HCT116 (cell line): ENCODE measurements around the gene CUBN. TPM values are rescaled to one million over a fixed set of nuclear protein-coding genes. Genes with fewer than 3 reads are reported as not detected.

Experiments used
- ATAC-seq: fragments of 200-7000 bp; cut with Tn5 transposase; 2 replicates; pipeline ENCODE4 v1.9.1; 2020; ENCODE audit warnings: mild to moderate bottlenecking, moderate library complexity
- BruUV-seq: library from RNA; stranded (reverse); fragments of 400-500 nt; replicated peaks from 2 replicates; lab custom pipeline; 2021; lab: Mats Ljungman, UMichigan
- CTCF ChIA-PET: fragments of 300-600 bp; sonication (Branson Sonifier 250); formaldehyde crosslinking; loops from one replicate; lab custom pipeline; 2021; ENCODE audit warnings: antibody characterized with exemption; lab: Charles Lee
- POLR2A ChIA-PET: fragments of 300-600, 350-600 bp; sonication (Branson Sonifier 250); formaldehyde crosslinking; loops from one replicate; lab custom pipeline; 2021; ENCODE audit warnings: antibody characterized with exemption; lab: Charles Lee
- RAD21 ChIA-PET, 2 experiments: fragments of 300-600 bp; sonication (Branson Sonifier 250); formaldehyde crosslinking; loops; one replicate each; lab custom pipeline; 2023; ENCODE audit warnings: low total read pairs in 2 of 2; ENCODE audit not compliant: uncharacterized antibody in 2 of 2, unreplicated experiment in 2 of 2, low non-redundant PET in 1 of 2; lab: Charles Lee
- DNase-seq: peaks from one replicate; pipeline ENCODE4 v3.0.0-alpha.2; 2010; ENCODE audit warnings: low read depth, low spot score
- H2AFZ ChIP-seq: fragments of 200-600 bp; shearing (Covaris generic), sonication (generic); 2 replicates; pipeline ENCODE4 v1.6.1; 2017; ENCODE audit warnings: low read depth, mixed run types, mixed read lengths, antibody characterized with exemption, low read length; ENCODE audit not compliant: poor library complexity, severe bottlenecking
- H3K27ac ChIP-seq: 2 replicates; pipeline ENCODE4 v1.5.1; 2012; ENCODE audit warnings: low read depth, low read length
- H3K27me3 ChIP-seq: fragments of 200-600 bp; sonication (generic); 2 replicates; pipeline ENCODE4 v1.6.1; 2016; ENCODE audit warnings: mixed run types, low read length, mixed read lengths; ENCODE audit not compliant: insufficient read depth
- H3K36me3 ChIP-seq, 2 experiments: fragments of 200-500 bp in 1 of 2; fragments of 200-600 bp in 1 of 2; sonication (Bioruptor generic) in 1 of 2; sonication (generic) in 1 of 2; 2 replicates each; pipeline versions ENCODE4 v1.5.1 to v1.6.1; 2014 to 2016; ENCODE audit warnings: low read length in 2 of 2, inconsistent platforms in 1 of 2, mixed read lengths in 1 of 2, mixed run types in 1 of 2; ENCODE audit not compliant: insufficient read depth in 2 of 2, control insufficient read depth in 1 of 2
- H3K4me1 ChIP-seq, 2 experiments: fragments of 200-600 bp in 1 of 2; sonication (generic) in 1 of 2; 2 replicates each; pipeline versions ENCODE4 v1.5.1 to v1.6.1; 2012 to 2017; ENCODE audit warnings: low read length in 2 of 2, inconsistent platforms in 1 of 2, mild to moderate bottlenecking in 1 of 2, mixed read lengths in 1 of 2, mixed run types in 1 of 2, moderate library complexity in 1 of 2; ENCODE audit not compliant: insufficient read depth in 2 of 2, control insufficient read depth in 1 of 2
- H3K4me2 ChIP-seq: fragments of 200-600 bp; sonication (generic); 2 replicates; pipeline ENCODE4 v1.6.1; 2017; ENCODE audit warnings: mixed run types, low read length, mixed read lengths
- H3K4me3 ChIP-seq, 2 experiments: fragments of 200-600 bp in 1 of 2; sonication (generic) in 1 of 2; replicated peaks in 1 of 2; 2 replicates each; pipeline ENCODE4 v1.5.1; 2011 to 2016; ENCODE audit warnings: low read length in 2 of 2, control low read depth in 1 of 2, low read depth in 1 of 2, mild to moderate bottlenecking in 1 of 2, mixed read lengths in 1 of 2, mixed run types in 1 of 2
- H3K79me2 ChIP-seq: fragments of 200-600 bp; sonication (generic); 2 replicates; pipeline ENCODE4 v1.6.1; 2017; ENCODE audit warnings: mild to moderate bottlenecking, mixed run types, low read length, moderate library complexity, mixed read lengths; ENCODE audit not compliant: insufficient read depth
- H3K9ac ChIP-seq: fragments of 200-600 bp; sonication (generic); 2 replicates; pipeline ENCODE4 v1.6.1; 2016; ENCODE audit warnings: low read length, mixed read lengths
- H3K9me2 ChIP-seq: fragments of 200-600 bp; sonication (generic), shearing (Covaris generic); 2 replicates; pipeline ENCODE4 v1.6.1; 2017; ENCODE audit warnings: mixed run types, mild to moderate bottlenecking, moderate library complexity; ENCODE audit not compliant: insufficient read depth
- H3K9me3 ChIP-seq, 2 experiments: fragments of 200-500 bp in 1 of 2; fragments of 200-600 bp in 1 of 2; sonication (Bioruptor generic) in 1 of 2; sonication (generic) in 1 of 2; 2 replicates each; pipeline ENCODE4 v1.6.1; 2014 to 2017; ENCODE audit warnings: low read length in 2 of 2, mixed read lengths in 2 of 2, inconsistent platforms in 1 of 2, low read depth in 1 of 2, mild to moderate bottlenecking in 1 of 2, mixed run types in 1 of 2, moderate library complexity in 1 of 2; ENCODE audit not compliant: control insufficient read depth in 1 of 2, insufficient read depth in 1 of 2
- H4K20me1 ChIP-seq: fragments of 200-600 bp; sonication (generic), shearing (Covaris generic); 2 replicates; pipeline ENCODE4 v1.6.1; 2017; ENCODE audit warnings: mixed run types, mild to moderate bottlenecking, moderate library complexity; ENCODE audit not compliant: insufficient read depth
- CBX3 ChIP-seq: IDR thresholded peaks from 2 replicates; pipeline ENCODE4 v1.6.1; 2012; ENCODE audit warnings: low read depth
- CEBPB ChIP-seq: IDR thresholded peaks from 2 replicates; pipeline ENCODE4 v1.6.1; 2012; ENCODE audit warnings: low read depth
- CTCF ChIP-seq, 3 experiments: fragments of 200-600 bp in 1 of 3; sonication (generic) in 1 of 3; IDR thresholded peaks in 2 of 3; conservative IDR thresholded peaks in 1 of 3; 2 replicates each; pipeline ENCODE4 v1.5.1; 2012 to 2017; ENCODE audit warnings: low read depth in 2 of 3, low read length in 2 of 3, antibody characterized with exemption in 1 of 3, borderline replicate concordance in 1 of 3, control low read depth in 1 of 3, mild to moderate bottlenecking in 1 of 3, mixed read lengths in 1 of 3, mixed run types in 1 of 3, moderate library complexity in 1 of 3; ENCODE audit not compliant: insufficient read depth in 1 of 3
- EGR1 ChIP-seq: IDR thresholded peaks from 2 replicates; pipeline ENCODE4 v1.6.1; 2012; ENCODE audit warnings: low read depth
- ELF1 ChIP-seq: IDR thresholded peaks from 2 replicates; pipeline ENCODE4 v1.6.1; 2012; ENCODE audit warnings: low read depth, borderline replicate concordance
- EZH2 ChIP-seq: fragments of 200-600 bp; sonication (generic); IDR thresholded peaks from 2 replicates; pipeline ENCODE4 v1.6.1; 2017; ENCODE audit warnings: antibody characterized with exemption, mixed run types
- EZH2phosphoT487 ChIP-seq: fragments of 200-600 bp; IDR thresholded peaks from 2 replicates; pipeline ENCODE4 v1.6.1; 2018; ENCODE audit warnings: antibody characterized with exemption, borderline replicate concordance
- FOSL1 ChIP-seq: IDR thresholded peaks from 2 replicates; pipeline ENCODE4 v1.6.1; 2012; ENCODE audit warnings: low read depth
- POLR2A ChIP-seq: IDR thresholded peaks from 2 replicates; pipeline ENCODE4 v1.7.0; 2011; ENCODE audit warnings: borderline replicate concordance; ENCODE audit not compliant: insufficient read depth, insufficient read length; ENCODE audit errors: extremely low read depth
- POLR2AphosphoS5 ChIP-seq: IDR thresholded peaks from 2 replicates; pipeline ENCODE4 v1.6.1; 2011; ENCODE audit warnings: mild to moderate bottlenecking, low read depth, low read length, moderate library complexity
- SP1 ChIP-seq: IDR thresholded peaks from 2 replicates; pipeline ENCODE4 v1.6.1; 2012; ENCODE audit warnings: low read depth
- SRF ChIP-seq: IDR thresholded peaks from 2 replicates; pipeline ENCODE4 v1.6.1; 2012; ENCODE audit warnings: low read depth
- TCF7L2 ChIP-seq: IDR thresholded peaks from 2 replicates; pipeline ENCODE4 v1.7.0; 2011; ENCODE audit warnings: borderline replicate concordance, inconsistent platforms; ENCODE audit not compliant: insufficient read depth, insufficient read length; ENCODE audit errors: extremely low read depth
- YY1 ChIP-seq: IDR thresholded peaks from 2 replicates; pipeline ENCODE4 v1.6.1; 2011; ENCODE audit warnings: low read length, low read depth, moderate library complexity, mild to moderate bottlenecking; ENCODE audit not compliant: insufficient replicate concordance; ENCODE audit errors: extremely low read depth
- ZBTB33 ChIP-seq: IDR thresholded peaks from 2 replicates; pipeline ENCODE4 v1.6.1; 2011; ENCODE audit warnings: mild to moderate bottlenecking, low read length, moderate library complexity; ENCODE audit not compliant: insufficient replicate concordance; ENCODE audit errors: extremely low read depth
- ZFX ChIP-seq: fragments of 450-650 bp; IDR thresholded peaks from 2 replicates; pipeline ENCODE4 v1.6.1; 2017
- ZNF274 ChIP-seq: fragments of 200-500 bp; sonication (Bioruptor generic); IDR thresholded peaks from 2 replicates; pipeline ENCODE4 v1.6.1; 2014; ENCODE audit warnings: mild to moderate bottlenecking, low read depth, low read length, inconsistent platforms
- intact Hi-C: fragments of 100-400 bp; cut with micrococcal nuclease; formaldehyde crosslinking; loops from 2 replicates; pipeline ENCODE4 v1.10.0; 2022
- total RNA-seq: library from RNA; stranded (reverse); gene quantifications from one replicate; pipeline ENCODE4 v1.2.1, GENCODE V29; 2021; ENCODE audit not compliant: unreplicated experiment
- TF ChIP-seq, protein P1 (sequence below): IDR thresholded peaks from 2 replicates; pipeline ENCODE4 v1.6.1; 2012

CUBN gene
- total RNA-seq, 1 experiment from 2014 or later = 1.2 TPM

DNA sequence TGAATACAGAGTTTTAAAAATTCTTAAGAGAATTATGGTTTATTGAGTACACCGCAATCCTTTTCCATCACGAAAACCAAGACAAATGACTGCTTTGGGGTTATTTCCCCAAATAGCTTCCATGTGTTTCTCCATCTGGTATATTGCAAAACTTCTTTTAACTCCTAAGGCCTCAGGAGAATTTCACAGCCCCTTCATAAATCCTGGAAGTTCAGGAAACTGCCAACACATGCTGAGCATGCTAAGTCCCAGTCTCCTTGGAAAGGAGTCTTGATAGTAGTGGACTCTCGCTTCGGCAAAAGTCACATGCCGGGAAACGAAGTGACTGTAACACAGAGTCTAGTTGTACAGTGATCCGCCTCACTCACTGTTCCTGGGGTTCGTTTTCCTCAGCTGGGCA lies 224.3 kb downstream of the CUBN start:
- intact Hi-C loops = no loop called here
- no TSS peak for BruUV-seq
- no peaks in the 10 kb centered on the region for H3K27me3 ChIP-seq
- H3K79me2 ChIP-seq = no peaks in the 10 kb centered on the region
- CTCF ChIA-PET = no interaction called here
- TF ChIP-seq FOSL1 = no peak
- TF ChIP-seq EZH2phosphoT487 = no peak
- no peak for TF ChIP-seq ZBTB33
- no peak for TF ChIP-seq ELF1
- no peak for TF ChIP-seq POLR2A
- TF ChIP-seq CEBPB = no peak
- TF ChIP-seq CBX3 = no peak
- no peak for TF ChIP-seq CTCF (IDR thresholded peaks at IDR 0.05 in 2 of 3, conservative IDR thresholded peaks at IDR 0.05 in 1 of 3; ENCODE audit: borderline replicate concordance in 1 of 3, insufficient read depth in 1 of 3, low read depth in 2 of 3, low read length in 2 of 3)
- no peak for TF ChIP-seq SP1
- TF ChIP-seq EGR1 = no peak
- no peak for TF ChIP-seq SRF
- TF ChIP-seq ZNF274 = no peak
- no peak for TF ChIP-seq ZFX
- TF ChIP-seq, protein P1, sequence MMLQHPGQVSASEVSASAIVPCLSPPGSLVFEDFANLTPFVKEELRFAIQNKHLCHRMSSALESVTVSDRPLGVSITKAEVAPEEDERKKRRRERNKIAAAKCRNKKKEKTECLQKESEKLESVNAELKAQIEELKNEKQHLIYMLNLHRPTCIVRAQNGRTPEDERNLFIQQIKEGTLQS = no peak
- TF ChIP-seq POLR2AphosphoS5 = no peak
- TF ChIP-seq YY1 = no peak
- TF ChIP-seq TCF7L2 = no peak
- TF ChIP-seq EZH2 = no peak
- H3K4me2 ChIP-seq = no peak overlapping the region
- POLR2A ChIA-PET = interaction anchor here (1.9 kb wide), 1 partner anchor 13 kb away, joined by 5 read pairs; no protein-coding TSS in a partner anchor
- H3K4me3 ChIP-seq = no peak overlapping the region
- H2AFZ ChIP-seq = no peak overlapping the region
- no peaks in the 10 kb centered on the region for H3K36me3 ChIP-seq
- no peaks in the 10 kb centered on the region for H4K20me1 ChIP-seq
- no peaks in the 10 kb centered on the region; the same call in 1 of the 2 replicates for H3K9me2 ChIP-seq
- H3K9me3 ChIP-seq = no peaks in the 10 kb centered on the region
- no peaks in the 10 kb centered on the region for H3K4me1 ChIP-seq
- H3K27ac ChIP-seq = no peak overlapping the region
- DNase-seq (no peak), ATAC-seq (no peak)
- RAD21 ChIA-PET = no interaction called here
- H3K9ac ChIP-seq = no peak overlapping the region
